ENCODE measurements around the gene GRAMD1B. TPM values are rescaled to one million over a fixed set of nuclear protein-coding genes. Genes with fewer than 3 reads are reported as not detected.

Gene GRAMD1B
- total and polyA plus RNA-seq, 4 donors, result 0.29 to 2.6 (median 1.3) TPM

DNA sequence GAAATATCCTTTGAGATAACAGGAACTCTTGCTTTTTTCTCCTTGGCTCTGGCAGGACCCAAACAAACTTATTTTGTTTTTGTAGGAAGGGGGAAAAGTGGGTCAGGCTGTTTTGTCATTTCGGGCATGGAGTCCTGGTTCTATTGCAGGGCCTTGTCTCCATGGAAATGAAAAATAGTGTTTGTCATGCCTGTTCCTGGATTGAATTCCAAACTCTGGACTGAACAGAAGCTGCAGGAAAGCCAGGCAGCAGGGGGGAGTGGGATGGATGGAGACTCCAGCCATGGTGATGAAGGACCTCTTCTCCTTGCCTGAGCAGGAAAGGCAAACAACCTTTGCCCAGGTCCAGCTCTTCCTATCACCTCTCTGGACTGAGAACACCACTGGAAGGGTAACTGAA lies 137.4 kb downstream of the GRAMD1B start:
- Histone ChIP-seq H3K27ac (ENCODE audit: low read depth in 1 of 2, low read length in 2 of 2) (no peak overlapping the region), H3K9me3 (ENCODE audit: control insufficient read depth in 4 of 4, low read length in 3 of 4) (no peaks in the 10 kb centered on the region), H3K4me1 (ENCODE audit: control insufficient read depth in 4 of 4, insufficient read depth in 4 of 4, low read length in 3 of 4) (peaks cover 0 to under 1% (median 0%) of the 10 kb centered on the region in 4 donors), H3K9ac (ENCODE audit: low read depth in 1 of 2, low read length in 2 of 2) (no peak overlapping the region), H3K4me3 (ENCODE audit: low read depth in 1 of 3, low read length in 3 of 3) (no peak overlapping the region), H3K36me3 (ENCODE audit: control insufficient read depth in 4 of 4, insufficient read depth in 3 of 4, low read depth in 1 of 4, low read length in 3 of 4) (no peaks in the 10 kb centered on the region), H3K27me3 (ENCODE audit: control insufficient read depth in 4 of 4, insufficient read depth in 4 of 4, low read length in 3 of 4) (no peaks in the 10 kb centered on the region)
- 90% methylated on average over 1 of the region's 1 CpG for WGBS
- DNase-seq (ENCODE audit: low spot score), result no peak
- no peak for TF ChIP-seq EGR1 (IDR thresholded peaks at IDR 0.05; ENCODE audit: low read depth in 2 of 2)
- TF ChIP-seq, protein P1, sequence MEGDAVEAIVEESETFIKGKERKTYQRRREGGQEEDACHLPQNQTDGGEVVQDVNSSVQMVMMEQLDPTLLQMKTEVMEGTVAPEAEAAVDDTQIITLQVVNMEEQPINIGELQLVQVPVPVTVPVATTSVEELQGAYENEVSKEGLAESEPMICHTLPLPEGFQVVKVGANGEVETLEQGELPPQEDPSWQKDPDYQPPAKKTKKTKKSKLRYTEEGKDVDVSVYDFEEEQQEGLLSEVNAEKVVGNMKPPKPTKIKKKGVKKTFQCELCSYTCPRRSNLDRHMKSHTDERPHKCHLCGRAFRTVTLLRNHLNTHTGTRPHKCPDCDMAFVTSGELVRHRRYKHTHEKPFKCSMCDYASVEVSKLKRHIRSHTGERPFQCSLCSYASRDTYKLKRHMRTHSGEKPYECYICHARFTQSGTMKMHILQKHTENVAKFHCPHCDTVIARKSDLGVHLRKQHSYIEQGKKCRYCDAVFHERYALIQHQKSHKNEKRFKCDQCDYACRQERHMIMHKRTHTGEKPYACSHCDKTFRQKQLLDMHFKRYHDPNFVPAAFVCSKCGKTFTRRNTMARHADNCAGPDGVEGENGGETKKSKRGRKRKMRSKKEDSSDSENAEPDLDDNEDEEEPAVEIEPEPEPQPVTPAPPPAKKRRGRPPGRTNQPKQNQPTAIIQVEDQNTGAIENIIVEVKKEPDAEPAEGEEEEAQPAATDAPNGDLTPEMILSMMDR (IDR thresholded peaks at IDR 0.05; ENCODE audit: low read depth, low read length, missing input control), result no peak
- TF ChIP-seq SP1 (IDR thresholded peaks at IDR 0.05), result no peak
- TF ChIP-seq JUND (IDR thresholded peaks at IDR 0.05), result no peak
- TF ChIP-seq HNF4A (conservative IDR thresholded peaks at IDR 0.05), result no peak
- no peak for TF ChIP-seq RXRA (IDR thresholded peaks at IDR 0.05)
- TF ChIP-seq, protein P2, sequence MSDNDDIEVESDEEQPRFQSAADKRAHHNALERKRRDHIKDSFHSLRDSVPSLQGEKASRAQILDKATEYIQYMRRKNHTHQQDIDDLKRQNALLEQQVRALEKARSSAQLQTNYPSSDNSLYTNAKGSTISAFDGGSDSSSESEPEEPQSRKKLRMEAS (IDR thresholded peaks at IDR 0.05), result no peak
- TF ChIP-seq, protein P3, sequence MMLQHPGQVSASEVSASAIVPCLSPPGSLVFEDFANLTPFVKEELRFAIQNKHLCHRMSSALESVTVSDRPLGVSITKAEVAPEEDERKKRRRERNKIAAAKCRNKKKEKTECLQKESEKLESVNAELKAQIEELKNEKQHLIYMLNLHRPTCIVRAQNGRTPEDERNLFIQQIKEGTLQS (IDR thresholded peaks at IDR 0.05), result no peak
- no peak for TF ChIP-seq YY1 (IDR thresholded peaks at IDR 0.05)
- TF ChIP-seq TAF1 (conservative IDR thresholded peaks at IDR 0.05), result no peak
- no peak for TF ChIP-seq GABPA (IDR thresholded peaks at IDR 0.05 in 1 of 2, conservative IDR thresholded peaks at IDR 0.05 in 1 of 2)
- no peak for TF ChIP-seq NR2F2 (IDR thresholded peaks at IDR 0.05)

DNA sequence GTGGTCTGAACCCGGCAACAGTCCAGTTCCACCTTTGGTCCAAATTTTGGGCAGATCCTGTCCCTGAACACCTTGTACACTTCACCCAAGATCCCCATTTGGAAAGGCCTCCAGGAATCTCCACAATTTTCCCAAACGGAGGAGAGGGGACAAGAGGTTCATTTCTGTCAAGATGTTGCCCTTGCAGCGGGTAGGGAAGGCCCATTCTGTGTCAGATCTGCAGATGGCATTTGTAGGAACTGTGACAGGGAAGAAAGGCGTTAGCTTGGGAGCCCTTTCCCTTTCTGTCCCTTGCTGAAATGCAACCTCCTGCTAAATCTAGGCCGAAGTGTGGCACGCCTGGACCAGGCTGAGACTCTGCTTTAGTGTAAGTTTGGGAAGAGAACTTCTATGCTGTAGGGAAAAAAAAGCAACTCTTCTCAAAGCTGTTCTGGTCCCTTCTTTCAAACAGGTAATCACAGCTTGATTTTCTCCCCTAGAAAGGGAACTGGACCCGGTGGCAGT lies 138.3 kb downstream of the GRAMD1B start:
- H3K27ac ChIP-seq (ENCODE audit: low read depth in 1 of 2, low read length in 2 of 2), result no peak overlapping the region
- H3K9ac ChIP-seq (ENCODE audit: low read depth in 1 of 2, low read length in 2 of 2), result no peak overlapping the region
- H3K4me1 ChIP-seq (ENCODE audit: control insufficient read depth in 4 of 4, insufficient read depth in 4 of 4, low read length in 3 of 4), result no peaks in the 10 kb centered on the region
- 78% methylated on average over 7 of the region's 7 CpGs for WGBS
- H3K4me3 ChIP-seq (ENCODE audit: low read depth in 1 of 3, low read length in 3 of 3), result no peak overlapping the region
- H3K36me3 ChIP-seq (ENCODE audit: control insufficient read depth in 4 of 4, insufficient read depth in 3 of 4, low read depth in 1 of 4, low read length in 3 of 4), result no peaks in the 10 kb centered on the region
- no peaks in the 10 kb centered on the region for H3K9me3 ChIP-seq (ENCODE audit: control insufficient read depth in 4 of 4, low read length in 3 of 4)
- no peak for TF ChIP-seq HNF4G (IDR thresholded peaks at IDR 0.05)
- TF ChIP-seq, protein P4, sequence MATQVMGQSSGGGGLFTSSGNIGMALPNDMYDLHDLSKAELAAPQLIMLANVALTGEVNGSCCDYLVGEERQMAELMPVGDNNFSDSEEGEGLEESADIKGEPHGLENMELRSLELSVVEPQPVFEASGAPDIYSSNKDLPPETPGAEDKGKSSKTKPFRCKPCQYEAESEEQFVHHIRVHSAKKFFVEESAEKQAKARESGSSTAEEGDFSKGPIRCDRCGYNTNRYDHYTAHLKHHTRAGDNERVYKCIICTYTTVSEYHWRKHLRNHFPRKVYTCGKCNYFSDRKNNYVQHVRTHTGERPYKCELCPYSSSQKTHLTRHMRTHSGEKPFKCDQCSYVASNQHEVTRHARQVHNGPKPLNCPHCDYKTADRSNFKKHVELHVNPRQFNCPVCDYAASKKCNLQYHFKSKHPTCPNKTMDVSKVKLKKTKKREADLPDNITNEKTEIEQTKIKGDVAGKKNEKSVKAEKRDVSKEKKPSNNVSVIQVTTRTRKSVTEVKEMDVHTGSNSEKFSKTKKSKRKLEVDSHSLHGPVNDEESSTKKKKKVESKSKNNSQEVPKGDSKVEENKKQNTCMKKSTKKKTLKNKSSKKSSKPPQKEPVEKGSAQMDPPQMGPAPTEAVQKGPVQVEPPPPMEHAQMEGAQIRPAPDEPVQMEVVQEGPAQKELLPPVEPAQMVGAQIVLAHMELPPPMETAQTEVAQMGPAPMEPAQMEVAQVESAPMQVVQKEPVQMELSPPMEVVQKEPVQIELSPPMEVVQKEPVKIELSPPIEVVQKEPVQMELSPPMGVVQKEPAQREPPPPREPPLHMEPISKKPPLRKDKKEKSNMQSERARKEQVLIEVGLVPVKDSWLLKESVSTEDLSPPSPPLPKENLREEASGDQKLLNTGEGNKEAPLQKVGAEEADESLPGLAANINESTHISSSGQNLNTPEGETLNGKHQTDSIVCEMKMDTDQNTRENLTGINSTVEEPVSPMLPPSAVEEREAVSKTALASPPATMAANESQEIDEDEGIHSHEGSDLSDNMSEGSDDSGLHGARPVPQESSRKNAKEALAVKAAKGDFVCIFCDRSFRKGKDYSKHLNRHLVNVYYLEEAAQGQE (IDR thresholded peaks at IDR 0.05), result no peak
- TF ChIP-seq RXRA (IDR thresholded peaks at IDR 0.05), result no peak
- TF ChIP-seq JUND (IDR thresholded peaks at IDR 0.05), result no peak
- TF ChIP-seq RAD21 (IDR thresholded peaks at IDR 0.05), result no peak
- TF ChIP-seq FOXA2 (IDR thresholded peaks at IDR 0.05), result no peak
- TF ChIP-seq, protein P3 (IDR thresholded peaks at IDR 0.05), result no peak
- no peak for TF ChIP-seq TAF1 (conservative IDR thresholded peaks at IDR 0.05)
- no peak for TF ChIP-seq EGR1 (IDR thresholded peaks at IDR 0.05; ENCODE audit: low read depth in 2 of 2)
- TF ChIP-seq NR2F2 (IDR thresholded peaks at IDR 0.05), result no peak
- DNase-seq (ENCODE audit: low spot score), result no peak
- H3K27me3 ChIP-seq (ENCODE audit: control insufficient read depth in 4 of 4, insufficient read depth in 4 of 4, low read length in 3 of 4), result no peaks in the 10 kb centered on the region

Data from liver (tissue), 9 donors.